GM23338 (cell line): ENCODE measurements around the gene BDKRB1. TPM values are rescaled to one million over a fixed set of nuclear protein-coding genes. Genes with fewer than 3 reads are reported as not detected.

Experiments
- ATAC-seq: fragments of 200-7000 bp; cut with Tn5 transposase; 3 replicates; pipeline ENCODE4 v1.9.1; 2020
- DNase-seq: peaks from one replicate; pipeline ENCODE4 v3.0.0-alpha.2; 2015; ENCODE audit warnings: low spot score
- H2AFZ ChIP-seq: fragments of 200-600 bp; sonication (generic); 2 replicates; pipeline ENCODE4 v1.8.0; 2016; ENCODE audit warnings: antibody characterized with exemption, mild to moderate bottlenecking, moderate library complexity
- H3F3A ChIP-seq: fragments of 200-600 bp; sonication (generic); replicated peaks from 2 replicates; pipeline ENCODE4 v1.8.0; 2017; ENCODE audit warnings: antibody characterized with exemption, mixed run types, low read depth
- H3K27ac ChIP-seq: fragments of 200-600 bp; sonication (generic); 2 replicates; pipeline ENCODE4 v1.6.1; 2016; ENCODE audit warnings: low read depth
- H3K27me3 ChIP-seq: fragments of 200-600 bp; sonication (generic); 2 replicates; pipeline ENCODE4 v1.8.0; 2016; ENCODE audit warnings: mild to moderate bottlenecking, mixed run types, moderate library complexity; ENCODE audit not compliant: insufficient read depth
- H3K36me3 ChIP-seq: fragments of 200-600 bp; sonication (generic); 2 replicates; pipeline ENCODE4 v1.8.0; 2016; ENCODE audit warnings: mild to moderate bottlenecking; ENCODE audit not compliant: insufficient read depth
- H3K4me1 ChIP-seq: fragments of 200-600 bp; sonication (generic); 2 replicates; pipeline ENCODE4 v1.8.0; 2016; ENCODE audit warnings: mild to moderate bottlenecking, moderate library complexity; ENCODE audit not compliant: insufficient read depth
- H3K4me2 ChIP-seq: fragments of 200-600 bp; sonication (generic); 2 replicates; pipeline ENCODE4 v1.7.1; 2017; ENCODE audit warnings: mixed run types
- H3K4me3 ChIP-seq: fragments of 200-600 bp; sonication (generic); 2 replicates; pipeline ENCODE4 v1.6.1; 2016; ENCODE audit warnings: mixed run types
- H3K79me2 ChIP-seq: fragments of 200-600 bp; sonication (generic); replicated peaks from 2 replicates; pipeline ENCODE4 v1.8.0; 2017; ENCODE audit warnings: mild to moderate bottlenecking; ENCODE audit not compliant: insufficient read depth
- H3K9me2 ChIP-seq: fragments of 200-600 bp; sonication (generic); 2 replicates; pipeline ENCODE4 v1.8.0; 2017; ENCODE audit not compliant: insufficient read depth
- H4K20me1 ChIP-seq: fragments of 200-600 bp; sonication (generic); replicated peaks from 2 replicates; pipeline ENCODE4 v1.8.0; 2017; ENCODE audit warnings: mild to moderate bottlenecking; ENCODE audit not compliant: insufficient read depth
- H3K27ac Mint-ChIP-seq: 2 replicates; pipeline ENCODE4 v1.8.0; 2020; ENCODE audit warnings: inconsistent platforms, mild to moderate bottlenecking, moderate library complexity, mixed read lengths
- H3K27me3 Mint-ChIP-seq: 3 replicates; pipeline ENCODE4 v1.8.0; 2022; ENCODE audit warnings: low read depth, mild to moderate bottlenecking, moderate library complexity, mixed read lengths, inconsistent platforms; ENCODE audit not compliant: insufficient read depth, poor library complexity
- H3K36me3 Mint-ChIP-seq: 3 replicates; pipeline ENCODE4 v1.8.0; 2021; ENCODE audit warnings: low read depth, mild to moderate bottlenecking, inconsistent platforms, moderate library complexity, mixed read lengths
- H3K4me1 Mint-ChIP-seq: 3 replicates; pipeline ENCODE4 v1.8.0; 2020; ENCODE audit warnings: mild to moderate bottlenecking, inconsistent platforms, mixed read lengths
- H3K4me3 Mint-ChIP-seq: 3 replicates; pipeline ENCODE4 v1.8.0; 2021; ENCODE audit warnings: moderate library complexity, mild to moderate bottlenecking, inconsistent platforms, mixed read lengths
- H3K9me3 Mint-ChIP-seq: 3 replicates; pipeline ENCODE4 v1.8.0; 2020; ENCODE audit warnings: moderate library complexity, mild to moderate bottlenecking, inconsistent platforms, mixed read lengths
- CREB1 ChIP-seq: fragments of 250-450 bp; sonication (Bioruptor Pico); IDR thresholded peaks from 2 replicates; pipeline ENCODE4 v1.5.0; 2020; ENCODE audit warnings: low read depth, mild to moderate bottlenecking, moderate library complexity
- ETS1 ChIP-seq: IDR thresholded peaks from 2 replicates; pipeline ENCODE4 v1.6.1; 2016; ENCODE audit warnings: antibody characterized with exemption
- JUNB ChIP-seq: IDR thresholded peaks from one replicate; pipeline ENCODE4 v1.6.1; 2016; ENCODE audit warnings: antibody characterized with exemption; ENCODE audit not compliant: unreplicated experiment
- NANOG ChIP-seq: IDR thresholded peaks from 2 replicates; pipeline ENCODE4 v1.6.1; 2016; ENCODE audit warnings: antibody characterized with exemption, borderline replicate concordance
- POLR2AphosphoS5 ChIP-seq: IDR thresholded peaks from 2 replicates; pipeline ENCODE4 v1.6.1; 2016; ENCODE audit warnings: antibody characterized with exemption, low read depth
- REST ChIP-seq: IDR thresholded peaks from one replicate; pipeline ENCODE4 v1.6.1; 2018; ENCODE audit warnings: antibody characterized with exemption; ENCODE audit not compliant: unreplicated experiment
- STAT1 ChIP-seq: IDR thresholded peaks from one replicate; pipeline ENCODE4 v1.6.1; 2016; ENCODE audit warnings: antibody characterized with exemption; ENCODE audit not compliant: unreplicated experiment
- polyA plus RNA-seq: library from polyadenylated mRNA; unstranded; fragments of >200 nt; fragmentation: Nextera tagmentation; extraction: Ambion mirVana; gene quantifications from 2 replicates; pipeline ENCODE4 v1.2.1, GENCODE V29; 2016
- total RNA-seq: library from RNA; depleted of rRNA; stranded (reverse); fragments of >200 nt; shearing (Covaris generic); gene quantifications from 2 replicates; pipeline ENCODE4 v1.2.3, GENCODE V29; 2014
- TF ChIP-seq, protein P1 (sequence below): fragments of 250-450 bp; sonication (Bioruptor Pico); IDR thresholded peaks from 2 replicates; pipeline ENCODE4 v1.5.0; 2020; ENCODE audit warnings: mild to moderate bottlenecking, moderate library complexity
- TF ChIP-seq, protein P2 (sequence below), 2 experiments: fragments of 200-600 bp in 1 of 2; sonication (generic) in 1 of 2; conservative IDR thresholded peaks; 2 replicates each; pipeline versions ENCODE4 v1.5.1 to v1.6.1; 2016 to 2017; ENCODE audit warnings: antibody characterized with exemption in 2 of 2, low read depth in 2 of 2, mild to moderate bottlenecking in 2 of 2, moderate library complexity in 1 of 2

BDKRB1 gene
- total and polyA plus RNA-seq, 2 experiments from 2014 or later = not detected

- Histone ChIP-seq H3K4me2 (no peak overlapping the region), H3K79me2 (no peaks in the 10 kb centered on the region), H3K9me2 (no peaks in the 10 kb centered on the region), H3F3A (no peaks in the 10 kb centered on the region), H2AFZ (no peak overlapping the region), H4K20me1 (no peaks in the 10 kb centered on the region), H3K4me3 (no peak overlapping the region), H3K4me1 (no peaks in the 10 kb centered on the region), H3K27ac (no peak overlapping the region), H3K27me3 (no peaks in the 10 kb centered on the region), H3K36me3 (no peaks in the 10 kb centered on the region)
- no peak overlapping the region for H3K4me3 Mint-ChIP-seq
- peaks cover 7% of the 10 kb centered on the region; the same call in 1 of the 3 replicates for H3K36me3 Mint-ChIP-seq
- H3K4me1 Mint-ChIP-seq = peaks cover 5% of the 10 kb centered on the region; the same call in 2 of the 3 replicates
- no peaks in the 10 kb centered on the region for H3K27me3 Mint-ChIP-seq
- H3K27ac Mint-ChIP-seq = no peak overlapping the region
- no peak for ATAC-seq
- peaks cover 8% of the 10 kb centered on the region for H3K9me3 Mint-ChIP-seq
- DNase-seq = no peak
- TF ChIP-seq, protein P1, sequence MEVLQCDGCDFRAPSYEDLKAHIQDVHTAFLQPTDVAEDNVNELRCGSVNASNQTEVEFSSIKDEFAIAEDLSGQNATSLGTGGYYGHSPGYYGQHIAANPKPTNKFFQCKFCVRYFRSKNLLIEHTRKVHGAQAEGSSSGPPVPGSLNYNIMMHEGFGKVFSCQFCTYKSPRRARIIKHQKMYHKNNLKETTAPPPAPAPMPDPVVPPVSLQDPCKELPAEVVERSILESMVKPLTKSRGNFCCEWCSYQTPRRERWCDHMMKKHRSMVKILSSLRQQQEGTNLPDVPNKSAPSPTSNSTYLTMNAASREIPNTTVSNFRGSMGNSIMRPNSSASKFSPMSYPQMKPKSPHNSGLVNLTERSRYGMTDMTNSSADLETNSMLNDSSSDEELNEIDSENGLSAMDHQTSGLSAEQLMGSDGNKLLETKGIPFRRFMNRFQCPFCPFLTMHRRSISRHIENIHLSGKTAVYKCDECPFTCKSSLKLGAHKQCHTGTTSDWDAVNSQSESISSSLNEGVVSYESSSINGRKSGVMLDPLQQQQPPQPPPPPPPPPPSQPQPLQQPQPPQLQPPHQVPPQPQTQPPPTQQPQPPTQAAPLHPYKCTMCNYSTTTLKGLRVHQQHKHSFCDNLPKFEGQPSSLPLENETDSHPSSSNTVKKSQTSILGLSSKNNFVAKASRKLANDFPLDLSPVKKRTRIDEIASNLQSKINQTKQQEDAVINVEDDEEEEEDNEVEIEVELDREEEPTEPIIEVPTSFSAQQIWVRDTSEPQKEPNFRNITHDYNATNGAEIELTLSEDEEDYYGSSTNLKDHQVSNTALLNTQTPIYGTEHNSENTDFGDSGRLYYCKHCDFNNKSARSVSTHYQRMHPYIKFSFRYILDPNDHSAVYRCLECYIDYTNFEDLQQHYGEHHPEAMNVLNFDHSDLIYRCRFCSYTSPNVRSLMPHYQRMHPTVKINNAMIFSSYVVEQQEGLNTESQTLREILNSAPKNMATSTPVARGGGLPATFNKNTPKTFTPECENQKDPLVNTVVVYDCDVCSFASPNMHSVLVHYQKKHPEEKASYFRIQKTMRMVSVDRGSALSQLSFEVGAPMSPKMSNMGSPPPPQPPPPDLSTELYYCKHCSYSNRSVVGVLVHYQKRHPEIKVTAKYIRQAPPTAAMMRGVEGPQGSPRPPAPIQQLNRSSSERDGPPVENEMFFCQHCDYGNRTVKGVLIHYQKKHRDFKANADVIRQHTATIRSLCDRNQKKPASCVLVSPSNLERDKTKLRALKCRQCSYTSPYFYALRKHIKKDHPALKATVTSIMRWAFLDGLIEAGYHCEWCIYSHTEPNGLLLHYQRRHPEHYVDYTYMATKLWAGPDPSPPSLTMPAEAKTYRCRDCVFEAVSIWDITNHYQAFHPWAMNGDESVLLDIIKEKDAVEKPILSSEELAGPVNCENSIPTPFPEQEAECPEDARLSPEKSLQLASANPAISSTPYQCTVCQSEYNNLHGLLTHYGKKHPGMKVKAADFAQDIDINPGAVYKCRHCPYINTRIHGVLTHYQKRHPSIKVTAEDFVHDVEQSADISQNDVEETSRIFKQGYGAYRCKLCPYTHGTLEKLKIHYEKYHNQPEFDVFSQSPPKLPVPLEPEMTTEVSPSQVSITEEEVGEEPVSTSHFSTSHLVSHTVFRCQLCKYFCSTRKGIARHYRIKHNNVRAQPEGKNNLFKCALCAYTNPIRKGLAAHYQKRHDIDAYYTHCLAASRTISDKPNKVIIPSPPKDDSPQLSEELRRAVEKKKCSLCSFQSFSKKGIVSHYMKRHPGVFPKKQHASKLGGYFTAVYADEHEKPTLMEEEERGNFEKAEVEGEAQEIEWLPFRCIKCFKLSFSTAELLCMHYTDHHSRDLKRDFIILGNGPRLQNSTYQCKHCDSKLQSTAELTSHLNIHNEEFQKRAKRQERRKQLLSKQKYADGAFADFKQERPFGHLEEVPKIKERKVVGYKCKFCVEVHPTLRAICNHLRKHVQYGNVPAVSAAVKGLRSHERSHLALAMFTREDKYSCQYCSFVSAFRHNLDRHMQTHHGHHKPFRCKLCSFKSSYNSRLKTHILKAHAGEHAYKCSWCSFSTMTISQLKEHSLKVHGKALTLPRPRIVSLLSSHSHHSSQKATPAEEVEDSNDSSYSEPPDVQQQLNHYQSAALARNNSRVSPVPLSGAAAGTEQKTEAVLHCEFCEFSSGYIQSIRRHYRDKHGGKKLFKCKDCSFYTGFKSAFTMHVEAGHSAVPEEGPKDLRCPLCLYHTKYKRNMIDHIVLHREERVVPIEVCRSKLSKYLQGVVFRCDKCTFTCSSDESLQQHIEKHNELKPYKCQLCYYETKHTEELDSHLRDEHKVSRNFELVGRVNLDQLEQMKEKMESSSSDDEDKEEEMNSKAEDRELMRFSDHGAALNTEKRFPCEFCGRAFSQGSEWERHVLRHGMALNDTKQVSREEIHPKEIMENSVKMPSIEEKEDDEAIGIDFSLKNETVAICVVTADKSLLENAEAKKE (CRISPR knock-in tag) = no peak
- TF ChIP-seq STAT1 (no peak), JUNB (no peak), ETS1 (no peak), POLR2AphosphoS5 (no peak), NANOG (no peak), REST (no peak), CREB1 (CRISPR knock-in tag) (no peak)
- TF ChIP-seq, protein P2, sequence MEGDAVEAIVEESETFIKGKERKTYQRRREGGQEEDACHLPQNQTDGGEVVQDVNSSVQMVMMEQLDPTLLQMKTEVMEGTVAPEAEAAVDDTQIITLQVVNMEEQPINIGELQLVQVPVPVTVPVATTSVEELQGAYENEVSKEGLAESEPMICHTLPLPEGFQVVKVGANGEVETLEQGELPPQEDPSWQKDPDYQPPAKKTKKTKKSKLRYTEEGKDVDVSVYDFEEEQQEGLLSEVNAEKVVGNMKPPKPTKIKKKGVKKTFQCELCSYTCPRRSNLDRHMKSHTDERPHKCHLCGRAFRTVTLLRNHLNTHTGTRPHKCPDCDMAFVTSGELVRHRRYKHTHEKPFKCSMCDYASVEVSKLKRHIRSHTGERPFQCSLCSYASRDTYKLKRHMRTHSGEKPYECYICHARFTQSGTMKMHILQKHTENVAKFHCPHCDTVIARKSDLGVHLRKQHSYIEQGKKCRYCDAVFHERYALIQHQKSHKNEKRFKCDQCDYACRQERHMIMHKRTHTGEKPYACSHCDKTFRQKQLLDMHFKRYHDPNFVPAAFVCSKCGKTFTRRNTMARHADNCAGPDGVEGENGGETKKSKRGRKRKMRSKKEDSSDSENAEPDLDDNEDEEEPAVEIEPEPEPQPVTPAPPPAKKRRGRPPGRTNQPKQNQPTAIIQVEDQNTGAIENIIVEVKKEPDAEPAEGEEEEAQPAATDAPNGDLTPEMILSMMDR (conservative IDR thresholded peaks at IDR 0.05; ENCODE audit: low read depth in 2 of 2) = no peak
Measured at GRCh38 chr14:96214793-96215192, 41.2 kb upstream of the BDKRB1 start.
